Neural cell (in vitro differentiated cells): ENCODE results near the gene MAMLD1. TPM values are rescaled to one million over a fixed set of nuclear protein-coding genes. Genes with fewer than 3 reads are reported as not detected.

Experiments used
- H2AFZ ChIP-seq: fragments of 200-600, 300-800 bp; sonication (generic), shearing (Covaris generic); 2 replicates; pipeline ENCODE4 v1.6.0; 2014; ENCODE audit warnings: low read depth, mild to moderate bottlenecking, antibody characterized with exemption, low read length, moderate library complexity
- H3F3A ChIP-seq: fragments of 200-600 bp; shearing (Covaris generic); 2 replicates; pipeline ENCODE4 v1.6.1; 2016; ENCODE audit warnings: mild to moderate bottlenecking, moderate library complexity, mixed read lengths, antibody characterized with exemption, low read length; ENCODE audit not compliant: insufficient read depth, poor library complexity, severe bottlenecking
- H3K27ac ChIP-seq: fragments of 200-600, 300-800 bp; sonication (generic), shearing (Covaris generic); 2 replicates; pipeline ENCODE4 v1.5.1; 2014; ENCODE audit warnings: mild to moderate bottlenecking, low read length, moderate library complexity
- H3K27me3 ChIP-seq: fragments of 300-800, 200-600 bp; sonication (generic), shearing (Covaris generic); 2 replicates; pipeline ENCODE4 v1.6.0; 2014; ENCODE audit warnings: mild to moderate bottlenecking, low read depth, low read length, moderate library complexity; ENCODE audit not compliant: insufficient read depth
- H3K36me3 ChIP-seq: fragments of 300-800, 200-600 bp; sonication (generic), shearing (Covaris generic); 2 replicates; pipeline ENCODE4 v1.5.1; 2014; ENCODE audit warnings: mild to moderate bottlenecking, antibody characterized with exemption, low read length, moderate library complexity; ENCODE audit not compliant: insufficient read depth
- H3K4me2 ChIP-seq: fragments of 300-800, 200-600 bp; sonication (generic), shearing (Covaris generic); 2 replicates; pipeline ENCODE4 v1.6.0; 2014; ENCODE audit warnings: mild to moderate bottlenecking, low read length
- H3K4me3 ChIP-seq: fragments of 300-800, 200-600 bp; sonication (generic), shearing (Covaris generic); 2 replicates; pipeline ENCODE4 v1.5.1; 2014; ENCODE audit warnings: mild to moderate bottlenecking, low read length, moderate library complexity
- H3K79me2 ChIP-seq: fragments of 200-600 bp; shearing (Covaris generic); replicated peaks from 2 replicates; pipeline ENCODE4 v1.6.0; 2014; ENCODE audit warnings: mild to moderate bottlenecking, low read length, moderate library complexity; ENCODE audit not compliant: insufficient read depth
- H3K9ac ChIP-seq: fragments of 300-800, 200-600 bp; sonication (generic), shearing (Covaris generic); 2 replicates; pipeline ENCODE4 v1.6.1; 2016; ENCODE audit warnings: mild to moderate bottlenecking, low read length, mixed read lengths
- H3K9me2 ChIP-seq: fragments of 200-600 bp; shearing (Covaris generic); 2 replicates; pipeline ENCODE4 v1.6.1; 2016; ENCODE audit warnings: mild to moderate bottlenecking, low read length, mixed read lengths; ENCODE audit not compliant: insufficient read depth
- H3K9me3 ChIP-seq: fragments of 200-600, 300-800 bp; sonication (generic), shearing (Covaris generic); 2 replicates; pipeline ENCODE4 v1.6.1; 2016; ENCODE audit warnings: mild to moderate bottlenecking, mixed run types, low read length, moderate library complexity, mixed read lengths
- H4K20me1 ChIP-seq: fragments of 200-600 bp; shearing (Covaris generic); 2 replicates; pipeline ENCODE4 v1.6.1; 2016; ENCODE audit warnings: mild to moderate bottlenecking, mixed run types; ENCODE audit not compliant: insufficient read depth
- EP300 ChIP-seq: fragments of 450-650 bp; conservative IDR thresholded peaks from 2 replicates; pipeline ENCODE4 v1.6.1; 2014; ENCODE audit warnings: antibody characterized with exemption, mild to moderate bottlenecking, moderate library complexity; ENCODE audit not compliant: poor library complexity, severe bottlenecking
- EZH2 ChIP-seq: fragments of 200-600, 300-800 bp; shearing (Covaris generic), sonication (generic); IDR thresholded peaks from 2 replicates; pipeline ENCODE4 v1.6.1; 2014; ENCODE audit warnings: antibody characterized with exemption, low read length, borderline replicate concordance, mild to moderate bottlenecking; ENCODE audit not compliant: insufficient read depth, poor library complexity, severe bottlenecking
- MXI1 ChIP-seq: fragments of 450-650 bp; conservative IDR thresholded peaks from 2 replicates; pipeline ENCODE4 v1.6.1; 2014; ENCODE audit warnings: antibody characterized with exemption, mild to moderate bottlenecking; ENCODE audit not compliant: poor library complexity, severe bottlenecking
- POLR2AphosphoS5 ChIP-seq: IDR thresholded peaks from 2 replicates; pipeline ENCODE4 v1.6.1; 2012
- RAD21 ChIP-seq: fragments of 450-650 bp; conservative IDR thresholded peaks from 2 replicates; pipeline ENCODE4 v1.6.1; 2014; ENCODE audit warnings: antibody characterized with exemption, mild to moderate bottlenecking, moderate library complexity
- SMC3 ChIP-seq: fragments of 450-650 bp; conservative IDR thresholded peaks from 2 replicates; pipeline ENCODE4 v1.6.1; 2014; ENCODE audit warnings: antibody characterized with exemption, mild to moderate bottlenecking, moderate library complexity; ENCODE audit not compliant: poor library complexity
- TAF1 ChIP-seq: IDR thresholded peaks from 2 replicates; pipeline ENCODE4 v1.6.1; 2012; ENCODE audit warnings: low read depth
- polyA plus RNA-seq: library from polyadenylated mRNA; depleted of rRNA; stranded (reverse); fragments of >200 nt; gene quantifications from 2 replicates; pipeline ENCODE4 v1.2.3, GENCODE V29; 2014
- TF ChIP-seq, protein P1 (sequence below): IDR thresholded peaks from 2 replicates; pipeline ENCODE4 v1.6.1; 2012; ENCODE audit warnings: borderline replicate concordance
- TF ChIP-seq, protein P2 (sequence below): fragments of 450-650 bp; IDR thresholded peaks from 2 replicates; pipeline ENCODE4 v1.5.1; 2014; ENCODE audit warnings: antibody characterized with exemption, mild to moderate bottlenecking, moderate library complexity; ENCODE audit not compliant: poor library complexity, severe bottlenecking

The MAMLD1 gene
- polyA plus RNA-seq, 1 donor from 2014 or later, result 1.4 TPM

DNA sequence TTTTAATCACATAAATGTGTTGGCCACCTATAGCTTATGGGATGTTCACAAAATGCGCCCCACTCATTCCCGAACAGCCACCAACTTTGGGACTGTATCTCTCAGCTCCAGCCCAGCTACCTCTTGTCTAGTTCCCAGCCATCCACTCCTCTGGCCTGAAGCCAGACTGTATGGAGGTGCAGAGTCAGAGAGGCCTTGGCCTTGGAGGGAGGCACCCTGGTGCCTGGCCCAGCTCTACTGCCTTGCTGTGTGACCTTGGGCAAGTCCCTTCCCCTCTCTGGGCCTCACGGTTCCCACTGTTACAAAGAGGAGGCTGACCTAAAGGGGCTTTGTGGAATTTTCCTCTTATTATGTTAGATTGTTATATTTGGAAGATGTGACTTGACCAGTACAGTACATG is 13.9 kb downstream of the MAMLD1 start:
- H3K9me3 ChIP-seq, result no peaks in the 10 kb centered on the region
- no peak overlapping the region for H3K4me2 ChIP-seq
- H3K27me3 ChIP-seq, result no peaks in the 10 kb centered on the region
- H3K4me3 ChIP-seq, result no peak overlapping the region
- no peak overlapping the region for H3K27ac ChIP-seq
- TF ChIP-seq EZH2 (no peak), EP300 (no peak), POLR2AphosphoS5 (no peak), SMC3 (no peak), MXI1 (no peak), TAF1 (no peak), RAD21 (no peak)
- TF ChIP-seq, protein P1, sequence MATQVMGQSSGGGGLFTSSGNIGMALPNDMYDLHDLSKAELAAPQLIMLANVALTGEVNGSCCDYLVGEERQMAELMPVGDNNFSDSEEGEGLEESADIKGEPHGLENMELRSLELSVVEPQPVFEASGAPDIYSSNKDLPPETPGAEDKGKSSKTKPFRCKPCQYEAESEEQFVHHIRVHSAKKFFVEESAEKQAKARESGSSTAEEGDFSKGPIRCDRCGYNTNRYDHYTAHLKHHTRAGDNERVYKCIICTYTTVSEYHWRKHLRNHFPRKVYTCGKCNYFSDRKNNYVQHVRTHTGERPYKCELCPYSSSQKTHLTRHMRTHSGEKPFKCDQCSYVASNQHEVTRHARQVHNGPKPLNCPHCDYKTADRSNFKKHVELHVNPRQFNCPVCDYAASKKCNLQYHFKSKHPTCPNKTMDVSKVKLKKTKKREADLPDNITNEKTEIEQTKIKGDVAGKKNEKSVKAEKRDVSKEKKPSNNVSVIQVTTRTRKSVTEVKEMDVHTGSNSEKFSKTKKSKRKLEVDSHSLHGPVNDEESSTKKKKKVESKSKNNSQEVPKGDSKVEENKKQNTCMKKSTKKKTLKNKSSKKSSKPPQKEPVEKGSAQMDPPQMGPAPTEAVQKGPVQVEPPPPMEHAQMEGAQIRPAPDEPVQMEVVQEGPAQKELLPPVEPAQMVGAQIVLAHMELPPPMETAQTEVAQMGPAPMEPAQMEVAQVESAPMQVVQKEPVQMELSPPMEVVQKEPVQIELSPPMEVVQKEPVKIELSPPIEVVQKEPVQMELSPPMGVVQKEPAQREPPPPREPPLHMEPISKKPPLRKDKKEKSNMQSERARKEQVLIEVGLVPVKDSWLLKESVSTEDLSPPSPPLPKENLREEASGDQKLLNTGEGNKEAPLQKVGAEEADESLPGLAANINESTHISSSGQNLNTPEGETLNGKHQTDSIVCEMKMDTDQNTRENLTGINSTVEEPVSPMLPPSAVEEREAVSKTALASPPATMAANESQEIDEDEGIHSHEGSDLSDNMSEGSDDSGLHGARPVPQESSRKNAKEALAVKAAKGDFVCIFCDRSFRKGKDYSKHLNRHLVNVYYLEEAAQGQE, result no peak
- TF ChIP-seq, protein P2, sequence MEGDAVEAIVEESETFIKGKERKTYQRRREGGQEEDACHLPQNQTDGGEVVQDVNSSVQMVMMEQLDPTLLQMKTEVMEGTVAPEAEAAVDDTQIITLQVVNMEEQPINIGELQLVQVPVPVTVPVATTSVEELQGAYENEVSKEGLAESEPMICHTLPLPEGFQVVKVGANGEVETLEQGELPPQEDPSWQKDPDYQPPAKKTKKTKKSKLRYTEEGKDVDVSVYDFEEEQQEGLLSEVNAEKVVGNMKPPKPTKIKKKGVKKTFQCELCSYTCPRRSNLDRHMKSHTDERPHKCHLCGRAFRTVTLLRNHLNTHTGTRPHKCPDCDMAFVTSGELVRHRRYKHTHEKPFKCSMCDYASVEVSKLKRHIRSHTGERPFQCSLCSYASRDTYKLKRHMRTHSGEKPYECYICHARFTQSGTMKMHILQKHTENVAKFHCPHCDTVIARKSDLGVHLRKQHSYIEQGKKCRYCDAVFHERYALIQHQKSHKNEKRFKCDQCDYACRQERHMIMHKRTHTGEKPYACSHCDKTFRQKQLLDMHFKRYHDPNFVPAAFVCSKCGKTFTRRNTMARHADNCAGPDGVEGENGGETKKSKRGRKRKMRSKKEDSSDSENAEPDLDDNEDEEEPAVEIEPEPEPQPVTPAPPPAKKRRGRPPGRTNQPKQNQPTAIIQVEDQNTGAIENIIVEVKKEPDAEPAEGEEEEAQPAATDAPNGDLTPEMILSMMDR, result no peak
- no peaks in the 10 kb centered on the region for H3F3A ChIP-seq
- no peaks in the 10 kb centered on the region for H3K36me3 ChIP-seq
- H4K20me1 ChIP-seq, result no peaks in the 10 kb centered on the region
- no peaks in the 10 kb centered on the region for H3K79me2 ChIP-seq
- H3K9me2 ChIP-seq, result no peaks in the 10 kb centered on the region
- H3K9ac ChIP-seq, result no peak overlapping the region
- no peak overlapping the region for H2AFZ ChIP-seq

DNA sequence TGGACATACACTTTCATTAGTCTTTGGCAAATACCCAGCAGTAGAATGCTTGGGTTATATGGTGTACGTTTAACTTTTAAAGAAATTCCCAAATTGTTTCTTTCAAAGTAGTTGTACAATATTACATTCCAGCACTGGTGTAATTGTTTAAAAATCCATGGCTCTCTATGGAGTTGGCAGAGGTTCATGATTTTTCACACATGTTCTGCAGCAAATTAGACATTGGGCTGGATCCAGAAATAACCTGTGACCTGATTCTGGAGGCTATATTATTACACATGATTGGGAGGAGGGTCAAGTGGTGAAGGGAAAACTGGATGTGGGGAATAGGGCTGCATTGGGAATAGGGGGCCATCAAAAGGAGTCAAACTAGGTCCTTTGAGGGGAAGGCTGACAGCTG is 41.9 kb downstream of the MAMLD1 start:
- Histone ChIP-seq H3K27me3 (no peaks in the 10 kb centered on the region), H3K79me2 (no peaks in the 10 kb centered on the region), H4K20me1 (no peaks in the 10 kb centered on the region)

More for the DNA sequence above, 41.9 kb downstream of the MAMLD1 start:
- H3K4me3 ChIP-seq, result no peak overlapping the region
- TF ChIP-seq, protein P2, result no peak
- TF ChIP-seq EP300, result no peak
- no peak for TF ChIP-seq MXI1
- no peak for TF ChIP-seq TAF1
- no peak for TF ChIP-seq POLR2AphosphoS5
- H3K9me2 ChIP-seq, result no peaks in the 10 kb centered on the region
- no peak overlapping the region for H2AFZ ChIP-seq
- no peak overlapping the region for H3K9ac ChIP-seq
- no peak overlapping the region for H3K4me2 ChIP-seq
- H3F3A ChIP-seq, result no peaks in the 10 kb centered on the region
- no peak overlapping the region for H3K27ac ChIP-seq
- H3K9me3 ChIP-seq, result no peaks in the 10 kb centered on the region
- H3K36me3 ChIP-seq, result no peaks in the 10 kb centered on the region
